Lower lobe of right lung (tissue), 2 donors: ENCODE results near the gene PI16. TPM values are rescaled to one million over a fixed set of nuclear protein-coding genes. Genes with fewer than 3 reads are reported as not detected.

ENCODE experiments used
- ATAC-seq, 2 donors: fragments of 200-7000 bp; cut with Tn5 transposase; one replicate each; pipeline ENCODE4 v1.9.1; 2020 to 2022; ENCODE audit warnings: mild to moderate bottlenecking in 2 of 2, moderate library complexity in 2 of 2
- DNase-seq: peaks from one replicate; pipeline ENCODE4 v3.0.0-alpha.2; 2020
- H3K27ac ChIP-seq: fragments of 200-600 bp; one replicate; pipeline ENCODE4 v1.8.0; 2022
- H3K27me3 ChIP-seq: fragments of 200-600 bp; one replicate; pipeline ENCODE4 v1.8.0; 2022; ENCODE audit warnings: low read depth
- H3K36me3 ChIP-seq: fragments of 200-600 bp; one replicate; pipeline ENCODE4 v1.8.0; 2022; ENCODE audit warnings: mild to moderate bottlenecking
- H3K4me1 ChIP-seq: fragments of 200-600 bp; one replicate; pipeline ENCODE4 v1.8.0; 2022
- H3K4me3 ChIP-seq: fragments of 200-600 bp; one replicate; pipeline ENCODE4 v1.8.0; 2022; ENCODE audit warnings: mild to moderate bottlenecking
- H3K9me3 ChIP-seq: fragments of 200-600 bp; one replicate; pipeline ENCODE4 v1.8.0; 2022
- CTCF ChIP-seq: fragments of 200-600 bp; IDR thresholded peaks from one replicate; pipeline ENCODE4 v1.8.0; 2022; ENCODE audit warnings: antibody characterized with exemption, mild to moderate bottlenecking
- intact Hi-C: fragments of 100-400 bp; cut with DNase I; formaldehyde crosslinking; loops from one replicate; pipeline ENCODE4 v1.11.0; 2022
- total RNA-seq: library from RNA; stranded (reverse); fragmentation: NEBNext Ultra II Directional; extraction: Animal tissue kit (Norgen Biotek cat#: 25700); gene quantifications from one replicate; pipeline ENCODE4 v1.2.1, GENCODE V29; 2021
- donor health status: DM: no; HTN: yes; CAD: no; lungs with severe emphysema.

Gene PI16
- total RNA-seq, 1 donor from 2014 or later, result 11.9 TPM

DNA sequence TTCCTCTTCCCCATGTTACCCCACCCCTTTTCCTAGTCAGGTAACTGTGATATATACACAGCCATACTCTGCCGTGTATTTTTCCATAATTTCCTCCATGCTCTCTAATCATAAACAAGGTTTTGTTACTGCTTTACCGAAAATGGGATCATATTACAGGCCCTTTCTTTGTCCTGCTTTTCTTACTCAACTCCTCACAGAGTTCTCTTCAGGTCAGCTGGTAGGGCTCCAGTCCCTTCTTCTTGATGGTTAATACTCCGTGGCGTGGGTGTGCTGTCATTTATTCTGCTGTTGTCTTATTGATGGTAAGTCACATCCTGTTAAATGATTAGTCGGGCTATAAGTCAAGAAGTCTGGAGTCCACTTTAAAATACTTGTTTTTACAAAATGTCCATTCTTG lies 24.9 kb upstream of the PI16 start:
- Histone ChIP-seq H3K36me3 (peaks cover 13% of the 10 kb centered on the region), H3K27me3 (no peaks in the 10 kb centered on the region), H3K4me3 (no peak overlapping the region), H3K27ac (no peak overlapping the region), H3K4me1 (peaks cover 12% of the 10 kb centered on the region), H3K9me3 (no peaks in the 10 kb centered on the region)
- ATAC-seq, result no peak
- no peak for TF ChIP-seq CTCF
- intact Hi-C loops, result no loop called here
- DNase-seq, result no peak

- TF ChIP-seq CTCF, result no peak
- Histone ChIP-seq H3K27me3 (no peaks in the 10 kb centered on the region), H3K4me1 (peaks cover 12% of the 10 kb centered on the region), H3K36me3 (peaks cover 4% of the 10 kb centered on the region), H3K27ac (no peak overlapping the region), H3K4me3 (no peak overlapping the region), H3K9me3 (no peaks in the 10 kb centered on the region)
- DNase-seq (no peak), ATAC-seq (no peak)
- intact Hi-C loops, result no loop called here
These were observed 24.1 kb upstream of the PI16 start for GRCh38 chr6:36930483-36930882.

GRCh38 chr6:36933102-36933501 lies 21.4 kb upstream of the PI16 start:
- no peaks in the 10 kb centered on the region for H3K36me3 ChIP-seq
- no peak overlapping the region for H3K27ac ChIP-seq
- DNase-seq (no peak), ATAC-seq (no peak)
- H3K4me3 ChIP-seq, result no peak overlapping the region
- H3K4me1 ChIP-seq, result peaks cover 4% of the 10 kb centered on the region
- TF ChIP-seq CTCF, result no peak
- H3K27me3 ChIP-seq, result no peaks in the 10 kb centered on the region
- H3K9me3 ChIP-seq, result no peaks in the 10 kb centered on the region
- intact Hi-C loops, result no loop called here

DNA sequence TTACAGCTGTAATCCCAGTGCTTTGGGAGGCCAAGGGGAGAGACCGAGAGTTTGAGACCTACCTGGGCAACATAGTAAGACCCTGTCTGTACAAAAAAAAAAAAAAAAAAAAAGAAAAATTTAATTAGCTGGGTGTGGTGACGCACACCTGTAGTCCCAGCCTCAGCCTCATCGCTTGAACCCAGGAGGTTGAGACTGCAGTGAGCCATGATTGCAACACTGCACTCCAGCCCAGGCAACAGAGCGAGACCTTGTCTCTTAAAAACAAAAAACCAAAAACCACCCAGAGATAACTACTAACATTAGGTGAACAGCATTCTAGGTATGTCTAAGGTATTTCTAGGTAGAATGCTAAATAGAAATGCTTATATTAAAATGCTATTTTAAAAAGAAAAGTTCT lies 21.0 kb upstream of the PI16 start:
- ATAC-seq, result no peak
- no peaks in the 10 kb centered on the region for H3K27me3 ChIP-seq
- no peak for DNase-seq
- H3K4me3 ChIP-seq, result no peak overlapping the region
- intact Hi-C loops, result no loop called here
- H3K27ac ChIP-seq, result no peak overlapping the region
- no peak for TF ChIP-seq CTCF
- peaks cover under 1% of the 10 kb centered on the region for H3K4me1 ChIP-seq
- H3K36me3 ChIP-seq, result no peaks in the 10 kb centered on the region
- no peaks in the 10 kb centered on the region for H3K9me3 ChIP-seq

GRCh38 chr6:36934901-36935300 lies 19.6 kb upstream of the PI16 start:
- Histone ChIP-seq H3K4me3 (no peak overlapping the region), H3K36me3 (no peaks in the 10 kb centered on the region), H3K27me3 (no peaks in the 10 kb centered on the region), H3K27ac (no peak overlapping the region), H3K9me3 (no peaks in the 10 kb centered on the region), H3K4me1 (no peaks in the 10 kb centered on the region)
- no peak for ATAC-seq
- DNase-seq, result no peak
- no peak for TF ChIP-seq CTCF
- intact Hi-C loops, result no loop called here

DNA sequence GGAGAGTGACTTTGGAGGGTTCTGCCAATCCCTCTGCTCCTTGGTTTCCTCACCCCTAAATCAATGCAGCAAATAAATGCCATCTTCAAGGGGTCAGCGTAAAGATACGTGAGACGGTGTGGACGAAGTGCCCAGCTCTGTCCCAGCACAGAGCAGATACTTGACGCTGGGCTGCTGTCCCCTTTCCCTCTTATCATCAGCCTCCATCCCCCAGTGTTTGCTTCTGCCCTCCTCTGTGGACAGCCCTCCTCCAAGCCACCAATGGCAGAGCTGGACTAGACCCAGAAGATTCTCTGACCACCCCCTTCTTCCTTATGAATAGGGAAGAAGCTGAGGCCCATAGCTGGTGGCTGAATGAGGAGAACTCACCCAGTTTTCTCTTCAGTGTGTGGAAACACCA lies 17.7 kb upstream of the PI16 start:
- Histone ChIP-seq H3K9me3 (no peaks in the 10 kb centered on the region), H3K27me3 (no peaks in the 10 kb centered on the region), H3K4me3 (no peak overlapping the region), H3K27ac (no peak overlapping the region), H3K36me3 (no peaks in the 10 kb centered on the region), H3K4me1 (no peaks in the 10 kb centered on the region)
- no peak for DNase-seq
- intact Hi-C loops, result no loop called here
- no peak for ATAC-seq
- TF ChIP-seq CTCF, result no peak
